ENCODE results near the gene FAHD1. TPM values are rescaled to one million over a fixed set of nuclear protein-coding genes. Genes with fewer than 3 reads are reported as not detected.
A peak's percentile ranks its signal among the peaks of the same experiment; 100 is the strongest.

FAHD1 gene
- total and polyA plus RNA-seq, 9 of the 15 experiments (the other 6 are each of a cell fraction or from before 2014, with no cell fraction given): 2.2 to 20.9 (median 10.7) TPM

- no peak for TF ChIP-seq ZNF253 (CRISPR knock-in tag; conservative IDR thresholded peaks at IDR 0.05)
- peak; percentile 96 to 98; a peak in 3 of 4 replicates for TF ChIP-seq SIN3A (IDR thresholded peaks at IDR 0.05; ENCODE audit: borderline replicate concordance in 2 of 2, control insufficient read depth in 1 of 2, low read depth in 2 of 2, low read length in 2 of 2)
- TF ChIP-seq ZNF324 (CRISPR knock-in tag; IDR thresholded peaks at IDR 0.05): 0 out of 2 replicates have a peak, but pooled peaks have one; percentile 27
- peak; percentile 79 for TF ChIP-seq RBFOX2 (IDR thresholded peaks at IDR 0.05; ENCODE audit: low read depth, low read length)
- TF ChIP-seq ZBTB1 (CRISPR knock-in tag; IDR thresholded peaks at IDR 0.05; ENCODE audit: borderline replicate concordance, low read depth): peak; percentile 84
- TF ChIP-seq ETV5 (CRISPR knock-in tag; IDR thresholded peaks at IDR 0.05; ENCODE audit: low read depth): peak; percentile 41; the same call in 1 of the 2 replicates
- peak in 1 of 2 experiments; percentile 42; a peak in 1 of 4 replicates for TF ChIP-seq KDM1A (IDR thresholded peaks at IDR 0.05)
- TF ChIP-seq ZNF639 (CRISPR knock-in tag; conservative IDR thresholded peaks at IDR 0.05 in 1 of 2, IDR thresholded peaks at IDR 0.05 in 1 of 2): peak in 1 of 2 experiments; percentile 84; a peak in 2 of 4 replicates
- no peak for TF ChIP-seq MCM7 (IDR thresholded peaks at IDR 0.05)
- no peak for TF ChIP-seq NR0B1 (IDR thresholded peaks at IDR 0.05; ENCODE audit: partially characterized antibody)
- no peak for TF ChIP-seq NCOA4 (IDR thresholded peaks at IDR 0.05; ENCODE audit: partially characterized antibody)
- TF ChIP-seq NKRF (IDR thresholded peaks at IDR 0.05; ENCODE audit: borderline replicate concordance): peak; percentile 98
- peak; percentile 85 for TF ChIP-seq ZBTB33 (CRISPR knock-in tag; IDR thresholded peaks at IDR 0.05)
- peak; percentile 51; the same call in 1 of the 2 replicates for TF ChIP-seq CBX1 (IDR thresholded peaks at IDR 0.05; ENCODE audit: low read depth)
- TF ChIP-seq ZKSCAN8 (CRISPR knock-in tag; IDR thresholded peaks at IDR 0.05): no peak
- no peak for TF ChIP-seq SREBF2 (CRISPR knock-in tag; IDR thresholded peaks at IDR 0.05)
Observed at GRCh38 chr16:1826691-1827573, at the start of gene FAHD1, which contains the start of gene HAGH (continued).

Data from K562 (cell line).